HG03280 (cell line): ENCODE results near the gene CLK3.

Experiments used
- ATAC-seq: cut with Tn5 transposase; IDR thresholded peaks from one replicate; pipeline ENCODE4 v1.9.1; 2021; ENCODE audit warnings: mild to moderate bottlenecking, moderate library complexity; ENCODE audit not compliant: unreplicated experiment

CLK3 gene

DNA sequence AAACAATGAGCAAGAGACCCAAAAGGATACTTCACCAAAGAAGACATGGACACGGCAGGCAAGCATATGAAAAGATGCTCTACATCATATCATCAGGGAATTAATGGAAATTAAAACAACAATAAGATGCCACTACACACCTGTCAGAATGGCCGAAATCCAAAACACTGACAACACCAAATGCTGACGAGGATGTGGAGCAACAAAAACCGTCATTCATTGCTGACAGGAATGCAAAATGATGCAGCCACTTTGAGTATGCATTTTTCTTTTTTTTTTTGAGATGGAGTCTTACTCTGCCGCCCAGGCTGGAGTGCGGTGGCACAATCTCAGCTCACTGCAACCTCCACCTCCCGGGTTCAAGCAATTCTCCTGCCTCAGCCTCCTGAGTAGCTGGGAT, 61.2 kb downstream of the CLK3 start:
- ATAC-seq, result no peak
